K562 (cell line): ENCODE measurements around the gene NOL8. TPM values are rescaled to one million over a fixed set of nuclear protein-coding genes. Genes with fewer than 3 reads are reported as not detected.

ENCODE experiments used
- AFF4 ChIP-seq: sonication (generic); formaldehyde crosslinking; IDR thresholded peaks from 2 replicates; pipeline ENCODE4 v1.8.0; 2023; ENCODE audit warnings: mild to moderate bottlenecking, missing genetic modification reagents
- ATF2 ChIP-seq: sonication (generic); formaldehyde crosslinking; IDR thresholded peaks from 2 replicates; pipeline ENCODE4 v1.8.1; 2022; ENCODE audit warnings: missing genetic modification reagents
- BHLHE40 ChIP-seq: IDR thresholded peaks from 2 replicates; pipeline ENCODE4 v1.6.1; 2011; ENCODE audit warnings: low read length, improper control_type of control experiment
- HMGN3 ChIP-seq: IDR thresholded peaks from 2 replicates; pipeline ENCODE4 v1.6.1; 2011; ENCODE audit warnings: borderline replicate concordance, low read depth, mild to moderate bottlenecking, mixed read lengths, low read length; ENCODE audit not compliant: insufficient read length; ENCODE audit errors: extremely low read depth
- ZBTB1 ChIP-seq: sonication (generic); formaldehyde crosslinking; IDR thresholded peaks from 2 replicates; pipeline ENCODE4 v1.8.1; 2023; ENCODE audit warnings: missing genetic modification reagents, low read depth, mild to moderate bottlenecking, borderline replicate concordance
- ZBTB40 ChIP-seq, 2 experiments: fragments of 450-650 bp in 1 of 2; sonication (generic) in 1 of 2; formaldehyde crosslinking in 1 of 2; IDR thresholded peaks; 2 replicates each; pipeline versions ENCODE4 v1.7.1 to v1.9.0; 2016 to 2022; ENCODE audit warnings: inconsistent platforms in 1 of 2, mild to moderate bottlenecking in 1 of 2, missing genetic modification reagents in 1 of 2
- ZSCAN29 ChIP-seq: fragments of 450-650 bp; IDR thresholded peaks from 2 replicates; pipeline ENCODE4 v1.6.1; 2017
- polyA plus RNA-seq, 8 experiments: library from polyadenylated mRNA; depleted of rRNA in 4 of 8; stranded (reverse) in 5 of 8; unstranded in 3 of 8; fragments of >200 nt; fragmentation: Nextera tagmentation in 2 of 8; fragmentation: Illumina TruSeq in 1 of 8; extraction: Ambion mirVana in 2 of 8; extraction: Trizol in 1 of 8; gene quantifications; 2 replicates each; pipeline versions ENCODE4 v1.2.1 to v1.2.3, GENCODE V29; 2011 to 2014; ENCODE audit warnings: inconsistent platforms in 1 of 8, missing spikeins in 1 of 8
- total RNA-seq, 7 experiments: library from RNA; depleted of rRNA in 6 of 7; stranded (reverse); fragments of >200 nt in 6 of 7; fragmentation: Illumina TruSeq in 2 of 7; extraction: Trizol in 2 of 7; gene quantifications; 2 replicates each; pipeline versions ENCODE4 v1.2.1 to v1.2.3, GENCODE V29; 2011 to 2021; ENCODE audit warnings: low replicate concordance in 1 of 7
- TF ChIP-seq, protein P1 (sequence below): sonication (generic); formaldehyde crosslinking; IDR thresholded peaks from 2 replicates; pipeline ENCODE4 v1.8.0; 2022; ENCODE audit warnings: mild to moderate bottlenecking, missing genetic modification reagents
- TF ChIP-seq, protein P2 (sequence below): sonication (generic); formaldehyde crosslinking; IDR thresholded peaks from 2 replicates; pipeline ENCODE4 v1.8.0; 2022; ENCODE audit warnings: missing genetic modification reagents, mild to moderate bottlenecking, moderate library complexity, borderline replicate concordance

NOL8 gene
- total and polyA plus RNA-seq, 9 of the 15 experiments (the other 6 are each of a cell fraction or from before 2014, with no cell fraction given) = 51.3 to 91.5 (median 58.7) TPM

GRCh38 chr9:92292338-92293074 lies 32.6 kb downstream of the NOL8 start (continued):
- TF ChIP-seq, protein P1, sequence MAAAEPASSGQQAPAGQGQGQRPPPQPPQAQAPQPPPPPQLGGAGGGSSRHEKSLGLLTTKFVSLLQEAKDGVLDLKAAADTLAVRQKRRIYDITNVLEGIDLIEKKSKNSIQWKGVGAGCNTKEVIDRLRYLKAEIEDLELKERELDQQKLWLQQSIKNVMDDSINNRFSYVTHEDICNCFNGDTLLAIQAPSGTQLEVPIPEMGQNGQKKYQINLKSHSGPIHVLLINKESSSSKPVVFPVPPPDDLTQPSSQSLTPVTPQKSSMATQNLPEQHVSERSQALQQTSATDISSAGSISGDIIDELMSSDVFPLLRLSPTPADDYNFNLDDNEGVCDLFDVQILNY = no peak
- TF ChIP-seq AFF4 (CRISPR knock-in tag) (0 out of 2 replicates have a peak, but pooled peaks have one; percentile 23), ZBTB40 (IDR thresholded peaks at IDR 0.05) (peak; percentile 66; the same call in 1 of the 2 replicates), ZBTB40 (CRISPR knock-in tag; IDR thresholded peaks at IDR 0.05) (no peak), HMGN3 (no peak), ZSCAN29 (no peak), ATF2 (no peak), ZBTB1 (CRISPR knock-in tag) (no peak), BHLHE40 (no peak)
- TF ChIP-seq, protein P2, sequence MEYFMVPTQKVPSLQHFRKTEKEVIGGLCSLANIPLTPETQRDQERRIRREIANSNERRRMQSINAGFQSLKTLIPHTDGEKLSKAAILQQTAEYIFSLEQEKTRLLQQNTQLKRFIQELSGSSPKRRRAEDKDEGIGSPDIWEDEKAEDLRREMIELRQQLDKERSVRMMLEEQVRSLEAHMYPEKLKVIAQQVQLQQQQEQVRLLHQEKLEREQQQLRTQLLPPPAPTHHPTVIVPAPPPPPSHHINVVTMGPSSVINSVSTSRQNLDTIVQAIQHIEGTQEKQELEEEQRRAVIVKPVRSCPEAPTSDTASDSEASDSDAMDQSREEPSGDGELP = no peak
